Hematopoietic multipotent progenitor cell treated with erythropoietin and hydrocortisone succinate and interleukin-3 and kit ligand, for 6 days (in vitro differentiated cells): ENCODE data around the gene ANKRD28.

Source experiments
- DNase-seq: peaks from one replicate; pipeline ENCODE4 v3.0.0-alpha.2; 2015

Gene ANKRD28

DNA sequence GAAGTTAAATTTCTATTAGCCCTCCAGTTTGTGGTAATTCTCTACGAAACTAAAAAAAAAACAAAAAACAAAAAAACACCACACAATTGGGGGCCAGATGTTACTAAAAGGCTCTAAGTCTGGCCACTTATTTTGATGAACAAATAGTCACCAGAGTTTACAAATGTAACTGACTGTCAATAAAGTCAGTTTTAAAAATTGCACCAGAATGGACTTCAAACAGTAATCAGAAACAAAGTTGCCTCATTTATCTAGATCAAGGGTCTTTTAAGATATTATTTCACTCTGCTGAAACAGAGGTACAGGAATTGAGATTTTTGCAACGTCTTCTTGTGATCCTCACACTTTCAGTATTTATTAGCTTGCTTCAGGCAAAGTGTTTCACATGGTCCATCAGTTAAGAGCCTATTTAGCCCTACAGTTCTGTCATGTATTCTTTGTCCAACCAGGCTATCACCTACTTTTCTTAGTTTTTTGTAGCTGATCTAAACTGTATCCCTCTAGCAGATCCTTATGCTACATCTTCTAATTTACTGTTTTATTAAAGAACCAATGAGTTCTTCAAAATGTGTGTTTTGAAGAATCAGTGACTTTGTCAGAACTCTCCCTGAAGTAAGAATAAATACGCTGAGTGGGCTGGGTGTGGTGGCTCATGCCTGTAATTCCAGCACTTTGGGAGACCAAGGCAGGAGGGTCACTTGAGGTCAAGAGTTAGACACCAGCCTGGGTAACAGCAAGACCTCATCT, 74.7 kb downstream of the ANKRD28 start:
- no peak for DNase-seq

DNA sequence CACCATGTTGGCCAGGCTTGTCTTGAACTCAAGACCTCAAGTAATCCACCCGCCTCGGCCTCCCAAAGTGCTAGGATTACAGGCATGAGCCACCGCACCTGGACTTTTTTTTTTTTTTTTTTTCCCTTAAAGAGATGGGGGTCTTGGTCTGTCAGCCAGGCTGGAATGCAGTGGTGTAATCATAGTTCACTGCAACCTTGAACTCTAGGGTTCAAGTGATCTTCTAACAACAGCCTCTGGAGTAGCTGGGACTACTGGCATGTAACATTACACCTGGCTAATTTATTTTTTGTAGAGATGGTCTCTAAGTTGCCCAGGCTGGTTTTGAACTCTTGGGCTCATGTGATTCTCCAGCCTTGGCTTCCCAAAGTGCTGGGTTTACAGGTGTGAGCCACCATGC, 81.6 kb downstream of the ANKRD28 start:
- no peak for DNase-seq

- no peak for DNase-seq
These were observed 83.3 kb downstream of the ANKRD28 start for GRCh38 chr3:15714448-15714847.

GRCh38 chr3:15713364-15713763, 84.4 kb downstream of the ANKRD28 start:
- DNase-seq, result no peak

- no peak for DNase-seq
These were observed 86.5 kb downstream of the ANKRD28 start for GRCh38 chr3:15711281-15711680.

- peak; percentile 16 for DNase-seq
These were observed 88.7 kb downstream of the ANKRD28 start for GRCh38 chr3:15708882-15709677.

- DNase-seq, result no peak
These were observed 90.0 kb downstream of the ANKRD28 start for GRCh38 chr3:15707779-15708178.

- no peak for DNase-seq
These were observed 94.4 kb downstream of the ANKRD28 start for GRCh38 chr3:15703346-15703745.

- no peak for DNase-seq
These were observed 103.2 kb downstream of the ANKRD28 start for GRCh38 chr3:15694628-15695027.

DNA sequence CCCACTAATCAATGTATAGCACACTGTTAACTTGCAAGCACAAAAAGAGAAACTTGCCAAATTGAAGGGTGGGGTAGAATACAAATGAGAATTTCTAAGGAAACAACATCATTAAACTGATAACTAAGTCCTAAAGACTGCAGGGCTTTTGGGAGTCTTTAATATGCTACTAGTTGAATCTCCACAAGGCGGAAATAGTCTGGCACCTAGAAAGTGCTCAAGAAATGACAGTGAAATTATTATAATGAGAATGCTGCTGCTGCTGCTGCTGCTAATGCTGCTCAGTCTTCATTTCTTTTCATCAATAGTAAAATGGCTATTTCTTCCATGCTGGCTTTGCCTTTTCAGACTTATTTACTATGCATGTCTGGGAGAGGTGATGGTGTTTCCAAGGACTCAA, 104.4 kb downstream of the ANKRD28 start:
- DNase-seq, result peak; percentile 43

DNA sequence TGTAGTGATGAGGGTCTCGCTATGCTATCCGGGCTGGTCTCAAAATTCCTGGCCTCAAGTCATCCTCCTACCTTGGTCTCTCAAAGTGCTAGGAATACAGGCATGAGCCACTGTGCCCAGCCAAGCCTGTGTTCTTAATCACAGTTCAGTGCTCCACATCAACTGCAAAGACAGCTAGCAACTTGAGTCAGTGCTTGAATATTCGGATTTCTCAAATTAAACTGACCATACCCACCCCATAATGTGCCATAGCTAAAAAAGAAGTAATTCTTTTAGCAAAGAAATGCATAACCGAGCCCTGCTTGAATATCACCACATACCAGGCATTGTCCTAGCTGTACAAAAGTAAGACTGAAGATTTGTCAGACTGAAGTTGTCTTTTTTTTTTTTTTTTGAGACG, 107.0 kb downstream of the ANKRD28 start:
- DNase-seq, result no peak

DNA sequence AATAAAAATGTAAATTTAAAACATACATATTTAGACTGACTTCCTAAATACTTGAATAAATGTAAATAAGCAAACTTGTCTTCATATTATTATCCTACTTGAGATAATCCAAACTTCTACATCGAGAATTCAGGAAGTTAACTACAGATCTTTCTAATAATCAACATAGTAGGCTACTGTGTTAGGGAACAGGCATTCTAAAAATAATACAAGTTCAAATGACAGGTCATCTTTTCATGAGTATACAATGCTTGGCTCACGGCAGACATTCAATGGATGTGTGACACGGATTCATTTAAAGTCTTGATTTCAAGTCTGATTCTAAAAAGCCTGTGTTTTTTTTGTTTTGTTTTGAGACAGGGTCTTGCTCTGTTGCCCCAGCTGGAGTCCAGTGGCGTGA, 107.5 kb downstream of the ANKRD28 start:
- DNase-seq, result no peak

GRCh38 chr3:15685927-15686326, 111.9 kb downstream of the ANKRD28 start:
- peak; percentile 69 for DNase-seq

GRCh38 chr3:15683253-15683652, 114.5 kb downstream of the ANKRD28 start:
- no peak for DNase-seq

GRCh38 chr3:15682561-15683185, 115.1 kb downstream of the ANKRD28 start:
- DNase-seq, result peak; percentile 39

DNA sequence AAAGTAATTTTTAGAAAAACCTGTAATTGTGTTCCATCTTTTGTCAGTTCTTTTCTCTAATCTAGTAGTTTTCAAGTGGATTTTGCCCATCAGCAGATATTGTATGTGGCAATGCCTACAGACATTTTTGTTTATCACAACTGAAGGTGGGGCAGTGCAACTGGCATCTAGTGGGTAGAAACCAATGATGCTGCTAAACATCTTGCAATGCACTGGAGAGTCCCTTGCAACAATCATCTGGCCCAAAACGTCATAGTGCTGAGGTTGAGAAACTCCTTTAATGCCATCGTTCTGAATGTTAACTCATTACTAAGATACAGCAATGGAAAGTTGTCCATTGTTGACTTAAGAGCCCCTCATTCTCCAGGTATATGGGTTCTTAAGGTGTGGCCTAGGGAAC, 116.1 kb downstream of the ANKRD28 start:
- DNase-seq, result no peak

DNA sequence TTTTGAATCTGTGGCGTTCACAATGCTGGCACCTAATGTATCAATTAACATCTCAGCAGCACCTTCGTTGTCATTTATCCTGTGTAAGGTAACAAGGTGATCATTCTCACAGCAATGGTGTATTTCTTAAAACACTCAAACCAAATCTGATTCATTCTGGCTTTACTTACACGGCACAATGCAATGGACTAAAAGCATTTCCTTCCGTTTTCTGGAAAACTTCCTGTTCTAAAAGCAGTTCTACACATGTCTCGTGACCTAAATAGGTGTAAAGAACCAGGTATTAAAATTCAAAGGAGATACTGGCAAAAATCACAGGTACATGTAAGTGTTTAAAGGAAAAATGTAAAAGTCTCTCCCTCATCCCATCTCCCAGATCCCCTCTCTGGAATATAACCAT, 118.5 kb downstream of the ANKRD28 start:
- no peak for DNase-seq

- no peak for DNase-seq
These were observed 121.5 kb downstream of the ANKRD28 start for GRCh38 chr3:15676259-15676658.

- DNase-seq, result no peak
These were observed 124.2 kb downstream of the ANKRD28 start for GRCh38 chr3:15673536-15673935.

DNA sequence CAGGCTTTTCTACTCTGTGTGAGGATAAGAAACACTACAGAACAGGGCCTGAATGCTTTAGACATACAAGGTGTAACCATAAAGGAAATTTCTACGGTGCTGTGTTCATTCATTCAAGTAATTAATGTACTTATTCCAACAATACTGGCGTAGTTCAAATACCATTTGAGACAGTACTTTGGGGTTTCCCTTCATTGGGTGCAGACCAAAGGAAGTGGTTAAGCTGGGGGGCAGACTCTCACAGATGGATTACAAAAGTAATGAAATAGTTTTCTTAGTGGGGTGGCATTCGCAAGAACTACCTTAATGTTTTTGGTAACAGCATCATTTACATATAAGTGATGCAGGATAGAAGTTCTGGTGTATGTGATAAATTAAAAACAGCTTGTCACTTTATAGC, 130.3 kb downstream of the ANKRD28 start:
- DNase-seq, result no peak

DNA sequence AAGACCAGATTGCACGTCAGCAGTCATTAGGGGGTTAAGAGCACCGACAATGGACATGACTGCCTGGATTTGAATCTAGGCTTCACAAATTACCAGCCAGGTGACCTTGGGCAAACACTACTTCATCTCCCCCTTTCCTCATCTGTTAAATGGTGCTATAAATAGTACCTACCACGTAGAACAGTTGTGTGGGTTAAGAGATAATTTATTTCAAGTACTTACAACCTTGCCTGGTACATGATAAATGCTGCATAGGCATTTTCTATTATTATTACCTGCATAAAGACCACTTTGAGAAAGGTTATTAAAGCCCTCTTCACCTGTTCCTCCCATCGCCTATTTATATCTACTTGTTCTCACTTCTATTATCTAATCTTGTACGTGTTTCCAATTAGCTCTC, 131.5 kb downstream of the ANKRD28 start:
- no peak for DNase-seq

DNA sequence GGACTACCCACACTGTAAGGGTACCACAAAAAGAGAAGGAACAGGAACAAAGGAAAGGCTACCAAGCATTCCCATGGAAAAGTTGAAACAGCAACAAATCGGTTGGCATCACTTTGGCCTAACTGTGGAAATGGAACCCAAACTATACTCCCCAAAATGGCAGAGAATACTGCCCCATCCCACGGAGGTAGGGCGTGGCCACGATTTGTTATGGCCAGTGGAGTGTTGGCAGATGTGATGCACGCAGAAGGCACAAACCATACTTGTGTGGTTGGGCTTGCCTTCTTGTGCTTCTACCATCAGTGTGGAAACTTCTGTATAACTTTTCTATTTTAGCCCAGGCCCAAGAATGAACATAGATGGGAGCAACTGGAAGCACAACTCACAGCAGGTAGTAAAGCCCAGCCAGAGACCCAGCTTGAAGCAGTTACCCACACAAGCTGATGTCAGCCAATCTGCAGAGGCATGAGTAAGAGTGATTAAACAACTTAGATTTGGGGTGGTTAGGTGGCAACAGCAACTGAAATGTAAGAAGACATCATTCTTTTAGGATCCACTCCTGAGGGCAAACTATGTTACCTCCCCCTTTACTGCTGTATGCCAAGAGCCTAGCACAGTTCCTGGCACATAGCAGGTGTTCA, 132.1 kb downstream of the ANKRD28 start:
- DNase-seq, result no peak

- no peak for DNase-seq
These were observed 133.6 kb downstream of the ANKRD28 start for GRCh38 chr3:15664144-15664543.
